Stimulated activated naive CD8-positive, alpha-beta T cell treated with anti-CD3 and anti-CD28 coated beads, Interleukin-15, Interleukin-2, amounts not matched to agents 100 U/mL and 50 U/mL, for 24 hours (primary cell): ENCODE results near the gene ALDH1A3.

Experiments used
- ATAC-seq: fragments of 150-1000 bp; cut with Tn5 transposase; one replicate; pipeline ENCODE4 v1.10.0; 2021
- DNase-seq: peaks from one replicate; pipeline ENCODE4 v3.0.0; 2021

The ALDH1A3 gene

GRCh38 chr15:100859970-100860828 lies 19.4 kb upstream of the ALDH1A3 start:
- ATAC-seq = no peak
- no peak for DNase-seq

- ATAC-seq (no peak), DNase-seq (no peak)
Measured at GRCh38 chr15:100860829-100861510, 18.7 kb upstream of the ALDH1A3 start.

- no peak for DNase-seq
- ATAC-seq = no peak
Measured at GRCh38 chr15:100861511-100861991, 18.1 kb upstream of the ALDH1A3 start.

- ATAC-seq (no peak), DNase-seq (no peak)
Measured at GRCh38 chr15:100862162-100862561, 17.5 kb upstream of the ALDH1A3 start.

GRCh38 chr15:100863075-100863795 lies 16.4 kb upstream of the ALDH1A3 start:
- DNase-seq = no peak
- no peak for ATAC-seq

- DNase-seq (no peak), ATAC-seq (no peak)
Measured at GRCh38 chr15:100863796-100864267, 15.8 kb upstream of the ALDH1A3 start.

GRCh38 chr15:100866386-100867330 lies 13.0 kb upstream of the ALDH1A3 start:
- ATAC-seq = no peak

GRCh38 chr15:100867433-100867832 lies 12.2 kb upstream of the ALDH1A3 start:
- DNase-seq (no peak), ATAC-seq (no peak)

More at GRCh38 chr15:100866386-100867330, 13.0 kb upstream of the ALDH1A3 start:
- no peak for DNase-seq

- peak; percentile 51 for DNase-seq
- ATAC-seq = no peak
Measured at GRCh38 chr15:100869151-100869999, 10.3 kb upstream of the ALDH1A3 start.

- peak; percentile 37 for DNase-seq
- ATAC-seq = no peak
Measured at GRCh38 chr15:100873029-100873677, 6.5 kb upstream of the ALDH1A3 start.

GRCh38 chr15:100875495-100875894 lies 4.1 kb upstream of the ALDH1A3 start:
- no peak for ATAC-seq
- DNase-seq = no peak

GRCh38 chr15:100875976-100876375 lies 3.7 kb upstream of the ALDH1A3 start:
- ATAC-seq = no peak
- DNase-seq = no peak

GRCh38 chr15:100877551-100877950 lies 2.1 kb upstream of the ALDH1A3 start:
- ATAC-seq (no peak), DNase-seq (no peak)

GRCh38 chr15:100878130-100878529 lies 1.5 kb upstream of the ALDH1A3 start:
- DNase-seq (no peak), ATAC-seq (no peak)

- no peak for DNase-seq
- ATAC-seq = no peak
Measured at GRCh38 chr15:100878648-100879047, 983 bp upstream of the ALDH1A3 start.

GRCh38 chr15:100879061-100879463 lies 569 bp upstream of the ALDH1A3 start:
- DNase-seq (no peak), ATAC-seq (peak; percentile 11)

- ATAC-seq = no peak
- DNase-seq = no peak
Measured at GRCh38 chr15:100880139-100880896, 687 bp downstream of the ALDH1A3 start.

- ATAC-seq (no peak), DNase-seq (no peak)
Measured at GRCh38 chr15:100880897-100881242, 1.2 kb downstream of the ALDH1A3 start.
